Stimulated activated CD4-positive, alpha-beta T cell treated with anti-CD3 and anti-CD28 coated beads, Interleukin-15, amount 100 ng/mL, for 1 hour (primary cell): ENCODE measurements around the gene CARTPT.

ENCODE experiments used
- DNase-seq, 2 donors: peaks; one replicate each; pipeline ENCODE4 v3.0.0-alpha.2; 2020; ENCODE audit warnings: low read depth in 1 of 2, low spot score in 1 of 2

The CARTPT gene

GRCh38 chr5:71719063-71719964, at the start of gene CARTPT:
TSS of gene CARTPT (plus strand) at chr5:71719275. CDS start at chr5:71719294, 19 bp downstream.
- DNase-seq: no peak

- DNase-seq: no peak
Observed at GRCh38 chr5:71677977-71678376, 41.1 kb upstream of the CARTPT start.

- DNase-seq: no peak
Observed at GRCh38 chr5:71679714-71680113, 39.4 kb upstream of the CARTPT start.

- DNase-seq: no peak
Observed at GRCh38 chr5:71680510-71680909, 38.6 kb upstream of the CARTPT start.

- DNase-seq: no peak
Observed at GRCh38 chr5:71681296-71681695, 37.8 kb upstream of the CARTPT start.

GRCh38 chr5:71684309-71684708, 34.8 kb upstream of the CARTPT start:
- no peak for DNase-seq

GRCh38 chr5:71693828-71694427, 25.1 kb upstream of the CARTPT start:
- DNase-seq: no peak

GRCh38 chr5:71695071-71695470, 24.0 kb upstream of the CARTPT start:
- DNase-seq: no peak

GRCh38 chr5:71695595-71695994, 23.5 kb upstream of the CARTPT start:
- DNase-seq: no peak

GRCh38 chr5:71697967-71698366, 21.1 kb upstream of the CARTPT start:
- no peak for DNase-seq

- DNase-seq: no peak
Observed at GRCh38 chr5:71699233-71699632, 19.8 kb upstream of the CARTPT start.

- DNase-seq: no peak
Observed at GRCh38 chr5:71699751-71700150, 19.3 kb upstream of the CARTPT start.

GRCh38 chr5:71700803-71701202, 18.3 kb upstream of the CARTPT start:
- DNase-seq: no peak

- DNase-seq: no peak
Observed at GRCh38 chr5:71701407-71701806, 17.7 kb upstream of the CARTPT start.

- DNase-seq: no peak
Observed at GRCh38 chr5:71703941-71704340, 15.1 kb upstream of the CARTPT start.

- no peak for DNase-seq
Observed at GRCh38 chr5:71705421-71705820, 13.7 kb upstream of the CARTPT start.

- no peak for DNase-seq
Observed at GRCh38 chr5:71706906-71707305, 12.2 kb upstream of the CARTPT start.

GRCh38 chr5:71711610-71712009, 7.5 kb upstream of the CARTPT start:
- DNase-seq: no peak

- DNase-seq: no peak
Observed at GRCh38 chr5:71714911-71715310, 4.2 kb upstream of the CARTPT start.

- no peak for DNase-seq
Observed at GRCh38 chr5:71727978-71728377, 8.9 kb downstream of the CARTPT start.

GRCh38 chr5:71731015-71731414, 11.9 kb downstream of the CARTPT start:
- DNase-seq: no peak

GRCh38 chr5:71732011-71732410, 12.9 kb downstream of the CARTPT start:
- no peak for DNase-seq

GRCh38 chr5:71734141-71734540, 15.1 kb downstream of the CARTPT start:
- DNase-seq: no peak
